ENCODE data around the gene OR52N2.

GRCh38 chr11:5809122-5809519 is 397 bp downstream of the OR52N2 start:
- no peak for TF ChIP-seq CTCF (IDR thresholded peaks at IDR 0.05; ENCODE audit: low read length)
- TF ChIP-seq EZH2 (IDR thresholded peaks at IDR 0.05; ENCODE audit: borderline replicate concordance, low read length), result no peak

Measured in OCI-LY1 (cell line).